ENCODE measurements around the gene CHCHD6. TPM values are rescaled to one million over a fixed set of nuclear protein-coding genes. Genes with fewer than 3 reads are reported as not detected.

The CHCHD6 gene
- total RNA-seq, 1 experiment from 2014 or later = 33.0 TPM

- no peaks in the 10 kb centered on the region for H3K9me3 ChIP-seq (ENCODE audit: low read length)
- ATAC-seq (no peak), DNase-seq (no peak)
- no peaks in the 10 kb centered on the region for H3F3A ChIP-seq (ENCODE audit: low read length, unreplicated experiment)
- no peak overlapping the region for H3K9ac ChIP-seq (ENCODE audit: low read length)
- no peaks in the 10 kb centered on the region for H3K79me2 ChIP-seq (ENCODE audit: low read length)
- BruUV-seq (replicated peaks) = no TSS peak
- H4K20me1 ChIP-seq (ENCODE audit: low read length) = no peaks in the 10 kb centered on the region
- no peak overlapping the region for H3K27ac ChIP-seq (ENCODE audit: low read length)
- H3K4me2 ChIP-seq (ENCODE audit: low read length) = no peak overlapping the region
- no peaks in the 10 kb centered on the region for H3K27me3 ChIP-seq (ENCODE audit: low read length)
- no peaks in the 10 kb centered on the region for H3K9me2 ChIP-seq (replicated peaks; ENCODE audit: low read length)
- H2AFZ ChIP-seq (ENCODE audit: low read length) = no peak overlapping the region
- peaks cover 17% of the 10 kb centered on the region for H3K4me1 ChIP-seq (ENCODE audit: insufficient read depth, low read length)
- TF ChIP-seq EZH2phosphoT487 (IDR thresholded peaks at IDR 0.05; ENCODE audit: borderline replicate concordance, low read length) (no peak), EZH2 (IDR thresholded peaks at IDR 0.05; ENCODE audit: low read length, unreplicated experiment) (no peak)
- TF ChIP-seq, protein P1, sequence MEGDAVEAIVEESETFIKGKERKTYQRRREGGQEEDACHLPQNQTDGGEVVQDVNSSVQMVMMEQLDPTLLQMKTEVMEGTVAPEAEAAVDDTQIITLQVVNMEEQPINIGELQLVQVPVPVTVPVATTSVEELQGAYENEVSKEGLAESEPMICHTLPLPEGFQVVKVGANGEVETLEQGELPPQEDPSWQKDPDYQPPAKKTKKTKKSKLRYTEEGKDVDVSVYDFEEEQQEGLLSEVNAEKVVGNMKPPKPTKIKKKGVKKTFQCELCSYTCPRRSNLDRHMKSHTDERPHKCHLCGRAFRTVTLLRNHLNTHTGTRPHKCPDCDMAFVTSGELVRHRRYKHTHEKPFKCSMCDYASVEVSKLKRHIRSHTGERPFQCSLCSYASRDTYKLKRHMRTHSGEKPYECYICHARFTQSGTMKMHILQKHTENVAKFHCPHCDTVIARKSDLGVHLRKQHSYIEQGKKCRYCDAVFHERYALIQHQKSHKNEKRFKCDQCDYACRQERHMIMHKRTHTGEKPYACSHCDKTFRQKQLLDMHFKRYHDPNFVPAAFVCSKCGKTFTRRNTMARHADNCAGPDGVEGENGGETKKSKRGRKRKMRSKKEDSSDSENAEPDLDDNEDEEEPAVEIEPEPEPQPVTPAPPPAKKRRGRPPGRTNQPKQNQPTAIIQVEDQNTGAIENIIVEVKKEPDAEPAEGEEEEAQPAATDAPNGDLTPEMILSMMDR (conservative IDR thresholded peaks at IDR 0.05; ENCODE audit: low read depth, low read length) = no peak
- intact Hi-C loops (cut with micrococcal nuclease) = loop anchor here (5.0 kb wide), 2 partner anchors 85 to 145 kb away; partner anchors contain the start of gene PLXNA1
- POLR2A ChIA-PET (ENCODE audit: unreplicated experiment) = no interaction called here
- H3K4me3 ChIP-seq (ENCODE audit: low read length) = no peak overlapping the region
- H3K36me3 ChIP-seq (ENCODE audit: low read depth, low read length) = no peaks in the 10 kb centered on the region
- CTCF ChIA-PET = no interaction called here
Observed at GRCh38 chr3:126837773-126838172, 133.7 kb downstream of the CHCHD6 start.

GRCh38 chr3:126845920-126846715, 142.1 kb downstream of the CHCHD6 start:
- Histone ChIP-seq H3K9ac (ENCODE audit: low read length) (no peak overlapping the region), H4K20me1 (ENCODE audit: low read length) (no peaks in the 10 kb centered on the region), H3K79me2 (ENCODE audit: low read length) (no peaks in the 10 kb centered on the region), H3K4me1 (ENCODE audit: insufficient read depth, low read length) (peaks cover 5% of the 10 kb centered on the region), H3F3A (ENCODE audit: low read length, unreplicated experiment) (no peaks in the 10 kb centered on the region), H2AFZ (ENCODE audit: low read length) (no peak overlapping the region), H3K4me2 (ENCODE audit: low read length) (no peak overlapping the region), H3K9me2 (replicated peaks; ENCODE audit: low read length) (no peaks in the 10 kb centered on the region), H3K36me3 (ENCODE audit: low read depth, low read length) (no peaks in the 10 kb centered on the region), H3K9me3 (ENCODE audit: low read length) (no peaks in the 10 kb centered on the region), H3K27ac (ENCODE audit: low read length) (no peak overlapping the region), H3K4me3 (ENCODE audit: low read length) (no peak overlapping the region), H3K27me3 (ENCODE audit: low read length) (no peaks in the 10 kb centered on the region)
- TF ChIP-seq EZH2 (IDR thresholded peaks at IDR 0.05; ENCODE audit: low read length, unreplicated experiment) (no peak), EZH2phosphoT487 (IDR thresholded peaks at IDR 0.05; ENCODE audit: borderline replicate concordance, low read length) (no peak)
- TF ChIP-seq, protein P1 (conservative IDR thresholded peaks at IDR 0.05; ENCODE audit: low read depth, low read length) = no peak; the same call in 1 of the 2 replicates
- DNase-seq (peak; percentile 26), ATAC-seq (peak; percentile 51)
- POLR2A ChIA-PET (ENCODE audit: unreplicated experiment) = no interaction called here
- CTCF ChIA-PET = interaction anchor here (0.6 kb wide), 1 partner anchor 132 kb away, joined by 6 read pairs; no protein-coding TSS in a partner anchor
- intact Hi-C loops (cut with micrococcal nuclease) = no loop called here
- no TSS peak for BruUV-seq (replicated peaks)

GRCh38 chr3:126847061-126847460, 143.0 kb downstream of the CHCHD6 start:
- DNase-seq (no peak), ATAC-seq (no peak)
- Histone ChIP-seq H3K27me3 (ENCODE audit: low read length) (no peaks in the 10 kb centered on the region), H3K9me2 (replicated peaks; ENCODE audit: low read length) (no peaks in the 10 kb centered on the region), H3K4me2 (ENCODE audit: low read length) (no peak overlapping the region), H3K4me1 (ENCODE audit: insufficient read depth, low read length) (peaks cover 5% of the 10 kb centered on the region), H3F3A (ENCODE audit: low read length, unreplicated experiment) (no peaks in the 10 kb centered on the region), H3K36me3 (ENCODE audit: low read depth, low read length) (no peaks in the 10 kb centered on the region), H3K9me3 (ENCODE audit: low read length) (no peaks in the 10 kb centered on the region), H3K9ac (ENCODE audit: low read length) (no peak overlapping the region), H3K27ac (ENCODE audit: low read length) (no peak overlapping the region), H3K4me3 (ENCODE audit: low read length) (no peak overlapping the region), H3K79me2 (ENCODE audit: low read length) (no peaks in the 10 kb centered on the region), H4K20me1 (ENCODE audit: low read length) (no peaks in the 10 kb centered on the region), H2AFZ (ENCODE audit: low read length) (no peak overlapping the region)
- intact Hi-C loops (cut with micrococcal nuclease) = no loop called here
- TF ChIP-seq, protein P1 (conservative IDR thresholded peaks at IDR 0.05; ENCODE audit: low read depth, low read length) = no peak
- TF ChIP-seq EZH2phosphoT487 (IDR thresholded peaks at IDR 0.05; ENCODE audit: borderline replicate concordance, low read length) = no peak
- TF ChIP-seq EZH2 (IDR thresholded peaks at IDR 0.05; ENCODE audit: low read length, unreplicated experiment) = no peak
- ChIA-PET CTCF (no interaction called here), POLR2A (ENCODE audit: unreplicated experiment) (no interaction called here)
- no TSS peak for BruUV-seq (replicated peaks)

Data from PC-3 (cell line).